AG08395 (cell line): ENCODE results near the gene ADSS1.

Source experiments
- DNase-seq: peaks from one replicate; pipeline ENCODE4 v3.0.0; 2012; ENCODE audit warnings: mixed read lengths, low spot score

Gene ADSS1

DNA sequence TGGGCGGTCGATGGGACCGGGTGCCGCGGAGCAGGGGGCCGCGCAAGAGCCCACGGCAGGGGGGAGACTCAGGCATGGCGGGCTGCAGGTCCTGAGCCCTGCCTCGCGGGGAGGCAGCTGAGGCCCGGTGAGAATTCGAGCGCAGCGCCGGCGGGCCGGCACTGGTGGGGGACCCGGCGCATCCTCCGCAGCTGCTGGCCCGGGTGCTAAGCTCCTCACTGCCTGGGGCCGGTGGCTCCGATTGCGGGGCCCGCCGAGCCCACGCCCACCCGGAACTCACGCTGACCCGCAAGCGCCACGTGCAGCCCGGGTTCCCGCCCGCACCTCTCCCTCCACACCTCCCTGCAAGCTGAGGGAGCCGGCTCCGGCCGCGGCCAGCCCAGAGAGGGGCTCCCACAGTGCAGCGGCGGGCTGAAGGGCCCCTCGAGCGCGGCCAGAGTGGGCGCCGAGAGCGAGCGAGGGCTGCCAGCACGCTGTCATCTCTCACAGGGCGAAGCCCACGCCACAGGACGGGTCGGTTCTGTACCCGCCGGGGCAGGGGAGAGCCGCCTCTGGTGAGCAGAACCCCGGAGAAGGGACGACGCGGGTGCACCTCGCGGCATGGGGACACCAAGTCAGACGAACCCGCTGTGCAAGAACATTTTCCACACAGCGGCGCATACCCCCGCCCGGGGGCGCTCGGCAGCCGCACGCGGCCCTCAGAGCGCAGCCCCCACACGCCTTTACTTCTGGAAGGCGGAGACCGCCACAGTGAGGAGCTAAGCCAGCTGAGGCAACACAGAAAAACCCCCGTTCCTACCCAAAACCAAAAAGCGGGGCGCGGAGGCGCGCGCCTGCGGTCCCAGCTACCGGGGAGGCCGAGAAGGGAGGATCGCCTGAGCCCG, 27.8 kb downstream of the ADSS1 start:
- no peak for DNase-seq

DNA sequence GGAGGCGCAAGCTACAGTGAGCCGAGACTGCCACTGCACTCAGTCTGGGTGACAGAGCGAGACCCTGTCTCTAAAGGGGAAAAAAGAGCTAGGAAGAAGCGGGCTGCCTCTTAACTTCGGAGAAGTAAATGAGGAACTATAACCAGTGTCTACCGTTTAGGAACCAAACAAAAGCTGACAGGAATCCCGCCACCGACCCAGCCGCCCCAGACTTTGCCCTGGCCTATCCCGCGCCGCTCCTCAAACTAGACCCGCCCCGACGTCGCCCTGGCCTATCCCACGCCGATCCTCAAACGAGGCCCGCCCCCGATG, 28.4 kb downstream of the ADSS1 start:
- DNase-seq: no peak

DNA sequence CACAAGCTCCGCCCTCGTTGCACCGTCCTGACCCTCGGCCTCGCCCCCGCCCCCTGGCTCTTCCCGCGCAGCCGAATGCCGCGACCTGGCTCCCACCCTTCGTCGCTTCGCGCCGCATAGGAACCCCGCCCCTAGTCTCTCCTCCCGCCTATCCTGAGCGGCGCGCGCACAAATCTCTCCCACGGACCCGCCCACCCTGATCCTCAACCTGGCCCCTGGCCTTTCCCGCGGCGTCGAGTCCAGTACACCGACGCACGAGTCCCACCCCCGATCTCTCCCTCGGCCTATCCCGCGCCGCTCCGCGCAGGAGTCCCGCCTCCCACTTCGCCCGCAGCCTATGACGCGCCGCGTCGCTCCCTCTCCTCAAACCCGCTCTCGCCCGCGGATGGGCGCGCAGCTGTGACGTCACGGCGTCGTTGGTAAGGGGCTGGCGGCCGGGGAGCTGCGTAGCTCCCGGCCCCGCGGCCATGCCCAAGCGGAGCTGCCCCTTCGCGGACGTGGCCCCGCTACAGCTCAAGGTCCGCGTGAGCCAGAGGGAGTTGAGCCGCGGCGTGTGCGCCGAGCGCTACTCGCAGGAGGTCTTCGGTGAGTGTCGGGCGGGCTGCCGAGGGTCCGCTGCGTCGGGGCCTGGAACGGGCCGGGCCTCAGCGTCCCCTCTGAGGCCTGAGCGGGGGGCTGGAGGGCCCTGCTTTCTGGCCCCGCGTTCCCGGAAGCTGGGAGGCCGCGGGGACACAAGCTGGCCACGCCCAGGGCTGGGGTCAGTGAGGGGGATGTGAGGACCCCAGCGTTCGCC, 28.9 kb downstream of the ADSS1 start, which contains the start of gene SIVA1:
SIVA1 (plus strand) TSS at position 413 of the 793 bp plus-strand sequence; CDS start at position 468, 55 bp downstream.
- DNase-seq: peak; percentile 99

DNA sequence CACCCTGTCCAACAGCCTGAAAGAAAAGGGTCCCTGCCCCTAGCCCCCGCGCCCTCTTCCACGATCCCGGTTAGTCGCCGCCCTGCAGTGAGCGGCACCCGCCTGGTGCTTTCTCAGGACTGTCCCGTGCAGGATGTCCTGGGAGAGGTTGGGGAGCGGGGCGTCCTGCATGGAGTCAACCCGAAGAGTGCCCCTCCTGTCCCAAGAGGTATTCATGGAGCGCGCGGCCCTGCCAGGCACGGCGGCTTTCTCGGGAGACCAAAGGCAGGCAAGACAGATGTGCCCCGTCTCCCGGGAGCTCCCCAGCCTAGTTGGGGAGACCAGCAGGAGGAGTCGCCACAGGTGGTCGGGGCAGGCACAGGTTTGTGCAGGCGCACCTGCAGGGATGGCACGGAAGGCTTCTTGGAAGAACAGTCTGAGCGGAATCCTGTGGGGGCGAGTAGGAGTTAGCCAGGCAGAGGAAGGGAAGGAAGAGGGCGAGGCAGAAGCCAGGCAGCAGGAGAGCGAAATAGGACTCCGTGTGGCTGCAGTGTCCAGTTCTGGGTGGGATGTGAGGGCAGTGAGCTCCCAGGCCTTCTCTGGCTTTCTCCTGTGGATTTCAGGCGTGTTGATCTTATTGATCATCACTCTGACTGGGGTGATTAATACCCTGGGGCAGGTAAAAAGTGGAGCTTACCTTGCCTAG, 29.6 kb downstream of the ADSS1 start:
- no peak for DNase-seq

DNA sequence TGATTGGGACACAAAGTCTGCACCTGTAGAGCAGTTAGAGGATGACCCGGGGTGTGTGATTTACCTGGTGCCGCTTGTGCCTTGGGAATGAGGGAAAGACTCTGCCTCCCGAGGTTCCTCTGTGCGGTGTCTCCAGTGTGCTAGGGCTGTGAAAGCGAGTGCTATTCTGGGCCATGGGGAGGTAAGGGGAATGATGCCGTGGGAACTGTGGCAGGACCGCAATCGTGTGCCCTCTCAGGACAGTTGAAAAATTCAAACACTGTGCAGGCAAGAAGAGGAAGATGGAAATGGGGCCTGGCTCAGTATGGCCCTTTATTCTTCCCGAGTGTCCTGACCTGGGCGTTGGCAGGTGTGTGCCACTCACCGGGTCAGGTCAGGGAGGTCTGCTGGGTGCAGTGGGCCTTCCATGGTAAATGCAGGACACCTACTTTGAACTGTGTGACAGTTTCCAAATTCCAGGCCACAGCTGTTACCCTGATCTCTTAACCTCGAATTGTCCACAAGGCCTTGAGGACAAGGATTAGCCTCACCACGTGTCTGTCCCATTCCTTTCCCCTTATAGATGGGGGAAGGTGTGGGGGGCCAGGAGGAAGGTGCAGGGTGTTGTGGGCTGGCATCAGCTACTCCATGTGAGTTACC, 30.3 kb downstream of the ADSS1 start:
- no peak for DNase-seq

DNA sequence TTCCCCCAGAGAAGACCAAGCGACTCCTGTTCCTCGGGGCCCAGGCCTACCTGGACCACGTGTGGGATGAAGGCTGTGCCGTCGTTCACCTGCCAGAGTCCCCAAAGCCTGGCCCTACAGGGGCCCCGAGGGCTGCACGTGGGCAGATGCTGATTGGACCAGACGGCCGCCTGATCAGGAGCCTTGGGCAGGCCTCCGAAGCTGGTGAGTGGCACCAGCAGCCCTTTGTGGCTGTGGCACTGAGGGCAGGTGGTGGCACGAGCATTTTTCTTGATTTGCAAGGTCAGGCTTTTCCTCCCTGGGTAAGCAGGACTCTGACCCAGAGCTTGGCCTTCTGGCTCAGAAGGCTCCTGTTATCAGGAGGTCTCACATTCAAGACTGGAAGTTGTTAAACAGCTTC, 31.6 kb downstream of the ADSS1 start:
- no peak for DNase-seq

DNA sequence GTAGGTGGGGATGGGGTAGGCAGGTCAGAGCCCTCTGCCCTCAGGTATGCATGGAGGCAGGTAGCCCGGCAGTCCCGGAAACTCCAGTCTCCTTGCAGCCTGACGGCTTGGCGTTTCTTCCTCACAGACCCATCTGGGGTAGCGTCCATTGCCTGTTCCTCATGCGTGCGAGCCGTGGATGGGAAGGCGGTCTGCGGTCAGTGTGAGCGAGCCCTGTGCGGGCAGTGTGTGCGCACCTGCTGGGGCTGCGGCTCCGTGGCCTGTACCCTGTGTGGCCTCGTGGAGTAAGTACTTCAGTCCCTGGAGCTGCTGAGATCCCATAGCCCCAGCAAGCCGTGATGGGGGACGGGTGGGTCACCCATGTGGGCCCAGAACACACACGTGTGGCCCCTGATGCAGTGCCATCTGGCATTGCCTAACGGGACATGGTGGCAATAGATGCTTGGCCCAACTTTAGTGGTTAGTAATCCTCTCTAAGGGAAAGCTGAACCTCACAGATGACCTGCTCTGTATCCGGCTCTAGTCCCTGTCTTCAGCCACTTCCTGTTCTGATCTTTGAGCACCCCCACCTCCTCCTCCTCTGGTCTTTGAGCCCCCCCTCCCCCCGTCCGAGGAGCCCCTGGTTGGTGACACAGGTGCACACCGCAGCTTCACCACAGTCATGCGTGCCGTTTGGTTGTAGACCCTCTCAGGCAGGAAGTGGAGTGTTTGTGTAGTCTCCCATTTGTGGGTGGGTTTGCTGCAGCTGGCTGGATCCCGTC, 32.6 kb downstream of the ADSS1 start:
- no peak for DNase-seq

DNA sequence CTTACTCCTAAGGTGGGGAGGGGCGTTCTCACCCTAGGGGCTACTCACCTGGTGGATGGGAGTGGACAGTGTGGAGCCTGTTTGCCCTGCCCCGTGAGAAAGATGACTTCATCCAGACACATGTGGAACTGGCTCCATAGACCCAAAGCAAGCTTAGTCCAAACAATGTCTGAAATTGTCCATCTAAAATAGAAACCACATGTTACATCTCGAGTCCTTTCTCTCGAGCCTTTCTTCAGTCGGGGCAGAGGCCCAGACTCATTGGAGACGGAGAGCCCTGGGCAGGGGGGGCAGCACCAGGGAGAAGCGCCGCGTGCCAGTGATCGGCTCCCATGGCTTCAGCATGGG, 33.2 kb downstream of the ADSS1 start:
- no peak for DNase-seq

DNA sequence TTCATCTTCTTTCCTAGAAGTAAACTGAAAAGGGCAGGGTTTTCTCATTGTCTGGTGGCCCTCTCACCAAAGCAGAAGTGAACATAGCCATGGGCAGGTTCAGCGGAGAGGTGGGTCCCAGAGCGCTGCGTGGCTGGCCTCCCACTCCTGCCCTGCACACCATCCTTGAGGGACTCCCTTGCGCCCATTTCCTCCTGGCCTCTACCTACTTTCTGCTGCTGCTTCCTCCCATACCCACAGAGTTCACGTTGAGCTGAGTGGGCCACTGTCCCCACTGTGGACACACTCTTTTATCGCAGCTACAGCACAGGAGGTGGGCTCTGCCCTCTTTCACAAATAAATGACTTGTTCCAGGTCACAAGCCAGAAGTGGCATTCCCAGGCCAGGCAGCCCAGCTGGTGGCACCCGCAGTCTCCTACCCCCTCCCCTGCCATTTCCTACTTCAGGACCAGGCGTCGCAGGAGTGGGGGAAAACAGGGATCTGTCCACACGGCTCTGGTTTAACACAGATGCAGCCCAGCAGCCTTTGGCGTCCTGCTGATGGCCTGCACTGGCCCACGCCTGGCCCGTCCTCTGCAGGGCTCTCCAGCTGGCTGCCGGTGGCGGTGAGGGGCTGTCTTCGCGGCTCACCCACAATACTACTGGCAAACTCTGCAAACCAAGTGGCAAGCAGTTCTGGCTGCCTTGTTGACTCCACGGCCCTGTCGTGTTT, 33.8 kb downstream of the ADSS1 start:
- no peak for DNase-seq

DNA sequence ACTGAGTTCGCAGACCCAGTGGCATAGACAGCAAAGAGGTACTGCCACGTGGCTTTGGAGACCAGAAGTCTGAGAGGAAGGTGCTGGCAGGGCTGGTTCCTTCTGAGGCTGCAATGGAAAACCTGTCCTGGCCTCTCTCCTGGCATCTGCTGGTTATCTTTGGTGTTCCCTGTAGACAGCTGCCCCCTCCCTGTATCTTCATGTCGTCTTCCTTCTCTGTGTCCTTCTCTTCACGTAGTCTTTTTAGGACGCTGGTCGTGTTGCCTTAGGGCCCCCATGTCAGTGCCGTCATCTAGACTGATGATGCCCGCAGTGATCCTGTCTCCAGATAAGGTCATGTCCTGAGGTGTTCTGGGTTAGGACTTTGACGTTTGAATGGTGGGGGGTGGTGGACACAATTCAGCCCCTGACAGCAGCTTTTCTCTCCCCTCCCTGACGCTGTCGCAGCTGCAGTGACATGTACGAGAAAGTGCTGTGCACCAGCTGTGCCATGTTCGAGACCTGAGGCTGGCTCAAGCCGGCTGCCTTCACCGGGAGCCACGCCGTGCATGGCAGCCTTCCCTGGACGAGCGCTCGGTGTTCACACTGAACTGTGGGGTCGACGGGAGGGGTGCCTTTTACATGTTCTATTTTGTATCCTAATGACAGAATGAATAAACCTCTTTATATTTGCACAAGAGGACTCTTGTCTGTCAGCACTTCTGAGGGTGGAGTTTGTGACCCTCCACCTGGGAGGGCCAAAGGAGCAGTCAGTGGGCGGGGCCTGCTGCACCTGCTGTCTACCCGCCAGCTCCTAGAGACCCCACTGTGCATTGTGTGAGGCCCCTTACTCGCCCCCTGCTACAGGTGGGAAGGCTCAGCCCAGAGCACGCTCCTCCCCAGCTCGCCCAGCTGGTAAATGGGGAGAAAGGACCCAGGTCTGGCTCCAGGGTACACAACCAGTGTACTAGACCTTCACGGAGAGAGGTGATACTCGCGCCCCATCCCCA, 35.2 kb downstream of the ADSS1 start:
- DNase-seq: no peak

DNA sequence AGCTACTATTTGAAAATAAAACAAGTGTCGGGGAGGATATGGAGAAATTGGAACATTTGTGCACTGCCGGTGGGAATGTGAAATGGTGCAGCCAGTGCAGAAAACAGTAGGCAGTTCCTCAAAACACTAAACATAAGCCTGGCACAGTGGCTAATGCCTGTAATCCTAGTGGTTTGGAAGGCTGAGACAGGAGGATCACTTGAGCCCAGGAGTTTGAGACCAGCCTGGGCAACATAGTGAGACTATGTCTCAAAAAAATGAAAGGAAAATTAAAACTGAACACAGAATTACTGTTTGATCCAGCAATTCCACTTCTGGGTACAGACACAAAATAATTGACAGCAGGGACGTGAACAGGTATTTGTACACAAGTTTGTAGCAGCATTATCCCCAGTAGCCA, 41.5 kb downstream of the ADSS1 start:
- no peak for DNase-seq

DNA sequence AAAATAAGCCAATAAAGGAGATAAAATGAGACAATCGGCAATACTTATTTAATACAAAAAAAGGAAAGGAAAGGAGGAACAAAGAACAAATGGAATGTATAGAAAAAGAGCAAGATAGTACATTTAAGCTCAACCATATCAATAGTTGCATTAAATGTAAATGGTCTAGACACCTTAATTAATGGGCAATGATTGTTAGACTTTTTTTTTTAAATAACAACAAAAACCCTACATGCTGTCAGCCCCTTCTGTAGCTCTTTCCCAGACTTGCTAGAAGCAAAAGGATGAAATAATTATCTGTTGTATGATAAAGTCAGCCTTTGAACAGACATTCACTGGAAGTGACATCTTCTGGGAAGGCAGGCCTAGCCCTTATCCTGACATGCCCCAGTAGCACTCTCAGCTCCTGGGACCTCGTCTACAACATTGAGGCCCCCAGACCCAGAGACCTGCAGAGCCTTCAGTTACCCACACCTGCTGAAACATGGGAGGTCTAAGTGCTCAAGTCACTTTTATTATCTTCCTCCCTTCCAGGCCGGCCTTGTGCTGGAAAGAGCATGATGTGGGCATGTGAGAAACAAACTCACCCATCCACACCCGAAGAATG, 42.3 kb downstream of the ADSS1 start:
- DNase-seq: no peak

DNA sequence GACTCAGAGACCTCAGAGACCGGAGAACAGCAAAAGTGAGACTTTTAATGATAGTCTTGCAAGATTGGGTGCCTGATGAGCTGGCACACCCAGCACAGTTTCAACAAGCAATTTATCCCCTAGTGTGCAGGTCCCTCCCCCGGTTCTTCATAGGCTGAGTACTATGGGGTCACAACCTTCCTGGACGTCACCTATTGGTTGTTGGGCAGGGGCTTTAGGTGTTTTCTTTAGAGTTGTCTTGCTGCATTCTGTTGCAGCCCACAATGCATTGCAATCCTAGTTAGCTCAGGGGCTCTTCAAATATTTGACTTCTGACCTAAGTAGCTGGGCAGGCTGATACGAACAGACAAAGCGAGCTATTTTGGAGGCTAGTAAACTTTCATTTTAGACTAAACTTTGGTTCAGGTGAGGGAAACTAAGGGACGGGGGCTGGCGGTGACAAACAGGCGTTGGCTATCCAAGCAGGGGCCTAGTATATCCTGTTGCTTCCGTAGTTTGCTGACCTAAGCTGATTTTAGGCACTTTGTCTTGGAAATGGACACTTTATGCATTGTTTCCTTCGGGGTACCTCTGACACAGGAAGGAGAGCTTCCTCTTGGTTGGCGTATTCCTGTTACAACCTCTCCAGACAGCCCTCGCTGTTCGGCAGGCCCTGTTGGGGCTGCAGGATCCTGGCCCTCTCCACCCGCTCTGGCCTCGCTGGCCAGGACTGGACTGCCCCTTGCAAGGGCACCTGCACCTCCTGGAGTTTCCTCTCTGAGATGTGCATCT, 43.0 kb downstream of the ADSS1 start:
- DNase-seq: no peak

DNA sequence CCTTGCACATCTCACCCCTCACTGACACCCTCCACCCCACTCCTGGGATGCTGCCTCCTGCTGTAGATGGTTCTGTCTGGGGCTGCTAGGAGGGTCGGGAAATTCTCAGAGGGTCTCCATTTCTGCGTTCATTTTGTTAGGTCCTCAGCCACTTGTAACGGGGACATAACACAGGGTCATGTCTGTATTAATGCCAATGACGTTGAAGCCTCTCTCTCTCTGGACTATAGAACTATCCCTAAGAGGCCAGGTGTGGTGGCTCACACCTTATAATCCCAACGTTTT, 43.5 kb downstream of the ADSS1 start:
- no peak for DNase-seq

DNA sequence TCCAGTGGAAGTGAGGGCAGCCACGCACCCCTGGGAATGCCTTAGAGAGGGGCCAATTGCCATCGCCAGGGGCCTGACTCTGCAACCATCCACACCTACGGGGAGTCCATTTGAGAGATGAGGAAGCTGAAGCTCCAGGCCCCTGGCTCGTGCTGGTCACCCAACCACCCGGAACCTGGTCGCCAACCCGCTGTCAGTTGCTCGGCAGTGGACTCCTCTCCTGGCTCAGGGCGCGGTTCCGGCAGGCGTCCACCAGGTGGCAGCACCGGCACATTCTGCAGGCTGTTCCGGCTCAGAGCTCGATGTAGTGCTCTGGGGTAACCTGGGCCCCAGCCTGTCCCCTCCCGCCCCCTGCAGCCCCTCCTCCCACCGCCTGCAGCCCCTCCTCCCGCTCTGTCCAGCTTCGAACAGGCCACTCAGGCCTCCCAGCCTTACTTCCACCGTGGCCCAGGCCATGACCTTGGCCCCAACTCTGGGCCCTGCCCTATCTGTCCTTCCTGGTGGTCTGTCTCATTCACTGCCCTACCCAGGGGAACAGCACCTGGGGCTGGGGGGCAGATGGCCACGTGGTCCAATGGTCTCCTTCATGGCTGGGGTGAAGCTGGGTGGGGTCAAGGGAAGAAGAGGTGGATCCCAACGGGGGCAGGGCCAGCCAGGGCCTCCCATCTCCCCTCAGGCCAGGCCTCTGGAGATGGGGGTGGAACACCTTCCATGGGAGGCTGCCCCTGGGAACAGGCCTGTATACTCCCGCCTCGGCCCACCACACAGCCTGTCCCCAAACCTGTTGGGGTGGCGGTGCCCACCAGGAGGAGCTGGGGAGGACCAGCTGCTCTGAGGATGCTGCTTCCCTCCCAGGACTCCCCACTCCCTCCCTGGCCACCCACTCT, 44.7 kb downstream of the ADSS1 start:
- peak; percentile 87 for DNase-seq

DNA sequence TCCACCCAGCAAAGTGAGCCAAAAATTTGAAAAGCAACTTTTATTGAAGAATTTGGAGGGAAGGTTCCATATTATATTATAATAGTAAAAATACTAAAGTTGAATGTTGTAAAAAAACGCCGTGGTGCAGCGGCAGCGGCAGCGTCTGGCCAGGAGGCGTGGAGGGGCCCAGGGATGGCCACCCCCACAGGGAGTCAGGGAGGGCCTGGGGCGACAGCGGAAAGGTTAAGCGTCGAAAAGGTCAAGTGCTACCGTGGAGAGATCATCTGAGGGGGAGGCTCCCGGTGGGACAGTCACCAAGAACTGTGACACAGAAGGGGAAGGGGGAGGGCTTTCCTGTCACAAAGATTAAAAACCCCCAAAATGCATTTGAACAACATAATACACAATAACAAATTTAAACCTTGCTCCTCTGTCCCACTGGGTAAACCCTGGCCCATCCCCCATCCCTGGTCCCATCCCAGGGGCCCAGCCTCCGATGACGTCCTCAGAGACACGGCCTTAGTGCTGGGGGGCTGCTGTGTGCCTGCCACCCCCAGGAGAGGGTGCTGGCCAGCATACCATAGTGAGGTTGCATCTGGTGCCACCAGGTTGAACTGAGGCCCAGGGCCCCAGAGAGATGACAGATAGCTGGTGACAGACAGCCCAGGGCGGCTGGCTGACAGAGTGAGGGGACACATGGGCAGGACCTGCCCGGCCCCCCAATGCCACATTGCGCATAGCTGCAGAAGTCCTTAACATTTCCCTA, 45.5 kb downstream of the ADSS1 start:
- DNase-seq: no peak

DNA sequence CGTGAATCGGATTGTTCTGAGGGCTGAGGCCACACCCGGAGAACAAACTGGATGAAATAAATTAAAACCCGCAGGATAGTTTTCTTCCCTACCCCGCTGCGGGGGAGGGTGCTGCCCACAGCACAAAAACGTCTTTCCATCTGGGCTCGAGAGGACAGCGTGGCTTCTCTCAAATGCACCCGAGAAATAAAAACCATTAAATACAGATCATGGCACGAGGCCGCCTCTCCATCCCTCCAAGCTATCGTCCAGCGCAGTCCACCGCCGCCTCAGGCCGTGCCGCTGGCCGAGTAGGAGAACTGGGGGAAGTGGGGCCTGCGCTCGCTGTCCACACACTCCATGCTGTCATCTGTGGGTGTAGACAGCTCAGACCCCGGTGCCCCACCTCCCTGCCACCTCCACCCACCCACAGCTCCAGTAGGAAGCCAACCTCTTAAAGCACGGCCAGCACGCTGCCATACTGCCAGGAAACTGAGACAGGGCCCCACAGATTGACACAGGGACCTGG, 46.1 kb downstream of the ADSS1 start:
- no peak for DNase-seq
